ENCODE results near the gene SMARCA2. TPM values are rescaled to one million over a fixed set of nuclear protein-coding genes. Genes with fewer than 3 reads are reported as not detected.
A peak's percentile ranks its signal among the peaks of the same experiment; 100 is the strongest.

The SMARCA2 gene
- total and polyA plus RNA-seq, 10 of the 15 experiments (the other 5 are each of a cell fraction or from before 2014, with no cell fraction given) = 100 to 392 (median 204) TPM

DNA sequence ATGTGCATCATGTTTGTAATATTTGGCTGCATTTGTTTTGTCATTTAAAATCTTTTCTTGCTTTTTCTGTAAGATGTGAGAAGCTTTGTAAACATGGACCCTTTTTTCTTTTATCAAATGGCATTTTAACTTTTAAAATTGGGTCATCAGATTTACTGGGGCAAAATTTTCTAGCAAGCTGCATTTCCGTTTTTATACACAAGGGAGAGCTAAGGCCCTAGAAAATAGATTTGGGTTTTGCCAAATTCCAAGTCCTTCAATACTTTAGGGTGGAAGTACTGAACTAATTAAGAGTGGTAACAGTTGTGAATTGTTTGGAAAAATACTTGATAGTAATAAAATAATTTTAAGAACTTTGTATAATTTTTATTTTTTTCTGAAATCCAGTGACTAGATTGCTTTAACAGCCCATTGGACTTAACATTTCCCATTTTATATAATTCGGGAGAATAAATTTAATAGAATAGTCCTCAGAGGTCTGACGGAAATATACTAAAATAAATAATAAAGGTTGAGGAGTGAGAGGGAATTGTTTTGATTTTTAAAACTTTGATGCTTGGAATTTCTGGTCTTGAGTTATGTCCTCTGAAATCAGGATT lies 117.4 kb downstream of the SMARCA2 start (continued):
- no peak for TF ChIP-seq EZH2 (IDR thresholded peaks at IDR 0.05; ENCODE audit: borderline replicate concordance, control insufficient read depth, low read depth, low read length)
- TF ChIP-seq KAT2A (conservative IDR thresholded peaks at IDR 0.05; ENCODE audit: control insufficient read depth, low read depth, low read length) = no peak
- TF ChIP-seq, protein P1, sequence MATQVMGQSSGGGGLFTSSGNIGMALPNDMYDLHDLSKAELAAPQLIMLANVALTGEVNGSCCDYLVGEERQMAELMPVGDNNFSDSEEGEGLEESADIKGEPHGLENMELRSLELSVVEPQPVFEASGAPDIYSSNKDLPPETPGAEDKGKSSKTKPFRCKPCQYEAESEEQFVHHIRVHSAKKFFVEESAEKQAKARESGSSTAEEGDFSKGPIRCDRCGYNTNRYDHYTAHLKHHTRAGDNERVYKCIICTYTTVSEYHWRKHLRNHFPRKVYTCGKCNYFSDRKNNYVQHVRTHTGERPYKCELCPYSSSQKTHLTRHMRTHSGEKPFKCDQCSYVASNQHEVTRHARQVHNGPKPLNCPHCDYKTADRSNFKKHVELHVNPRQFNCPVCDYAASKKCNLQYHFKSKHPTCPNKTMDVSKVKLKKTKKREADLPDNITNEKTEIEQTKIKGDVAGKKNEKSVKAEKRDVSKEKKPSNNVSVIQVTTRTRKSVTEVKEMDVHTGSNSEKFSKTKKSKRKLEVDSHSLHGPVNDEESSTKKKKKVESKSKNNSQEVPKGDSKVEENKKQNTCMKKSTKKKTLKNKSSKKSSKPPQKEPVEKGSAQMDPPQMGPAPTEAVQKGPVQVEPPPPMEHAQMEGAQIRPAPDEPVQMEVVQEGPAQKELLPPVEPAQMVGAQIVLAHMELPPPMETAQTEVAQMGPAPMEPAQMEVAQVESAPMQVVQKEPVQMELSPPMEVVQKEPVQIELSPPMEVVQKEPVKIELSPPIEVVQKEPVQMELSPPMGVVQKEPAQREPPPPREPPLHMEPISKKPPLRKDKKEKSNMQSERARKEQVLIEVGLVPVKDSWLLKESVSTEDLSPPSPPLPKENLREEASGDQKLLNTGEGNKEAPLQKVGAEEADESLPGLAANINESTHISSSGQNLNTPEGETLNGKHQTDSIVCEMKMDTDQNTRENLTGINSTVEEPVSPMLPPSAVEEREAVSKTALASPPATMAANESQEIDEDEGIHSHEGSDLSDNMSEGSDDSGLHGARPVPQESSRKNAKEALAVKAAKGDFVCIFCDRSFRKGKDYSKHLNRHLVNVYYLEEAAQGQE (IDR thresholded peaks at IDR 0.05; ENCODE audit: low read depth, low read length) = no peak
- TF ChIP-seq RAD21 (IDR thresholded peaks at IDR 0.05; ENCODE audit: insufficient read depth, low read depth, low read length) = peak; percentile 69
- no peak for TF ChIP-seq TBL1XR1 (IDR thresholded peaks at IDR 0.05; ENCODE audit: low read depth, low read length)
- no peak for TF ChIP-seq DPF2 (IDR thresholded peaks at IDR 0.05)
- no peak for TF ChIP-seq SIN3A (IDR thresholded peaks at IDR 0.05; ENCODE audit: low read depth, low read length)
- TF ChIP-seq LARP7 (IDR thresholded peaks at IDR 0.05) = no peak
- TF ChIP-seq PML (IDR thresholded peaks at IDR 0.05; ENCODE audit: low read length) = no peak
- no peak for TF ChIP-seq CBX5 (IDR thresholded peaks at IDR 0.05; ENCODE audit: low read depth)
- no peak for TF ChIP-seq KDM1A (IDR thresholded peaks at IDR 0.05; ENCODE audit: borderline replicate concordance)
- TF ChIP-seq PBX3 (IDR thresholded peaks at IDR 0.05; ENCODE audit: insufficient replicate concordance, low read depth, low read length) = no peak
- TF ChIP-seq CEBPZ (IDR thresholded peaks at IDR 0.05; ENCODE audit: low read depth, low read length) = no peak
- TF ChIP-seq, protein P2, sequence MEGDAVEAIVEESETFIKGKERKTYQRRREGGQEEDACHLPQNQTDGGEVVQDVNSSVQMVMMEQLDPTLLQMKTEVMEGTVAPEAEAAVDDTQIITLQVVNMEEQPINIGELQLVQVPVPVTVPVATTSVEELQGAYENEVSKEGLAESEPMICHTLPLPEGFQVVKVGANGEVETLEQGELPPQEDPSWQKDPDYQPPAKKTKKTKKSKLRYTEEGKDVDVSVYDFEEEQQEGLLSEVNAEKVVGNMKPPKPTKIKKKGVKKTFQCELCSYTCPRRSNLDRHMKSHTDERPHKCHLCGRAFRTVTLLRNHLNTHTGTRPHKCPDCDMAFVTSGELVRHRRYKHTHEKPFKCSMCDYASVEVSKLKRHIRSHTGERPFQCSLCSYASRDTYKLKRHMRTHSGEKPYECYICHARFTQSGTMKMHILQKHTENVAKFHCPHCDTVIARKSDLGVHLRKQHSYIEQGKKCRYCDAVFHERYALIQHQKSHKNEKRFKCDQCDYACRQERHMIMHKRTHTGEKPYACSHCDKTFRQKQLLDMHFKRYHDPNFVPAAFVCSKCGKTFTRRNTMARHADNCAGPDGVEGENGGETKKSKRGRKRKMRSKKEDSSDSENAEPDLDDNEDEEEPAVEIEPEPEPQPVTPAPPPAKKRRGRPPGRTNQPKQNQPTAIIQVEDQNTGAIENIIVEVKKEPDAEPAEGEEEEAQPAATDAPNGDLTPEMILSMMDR (IDR thresholded peaks at IDR 0.05 in 2 of 3, conservative IDR thresholded peaks at IDR 0.05 in 1 of 3; ENCODE audit: control insufficient read depth in 2 of 3, extremely low read depth in 1 of 3, insufficient read depth in 1 of 3, low read depth in 3 of 3, low read length in 3 of 3) = peak; percentile 51 to 58 (median 53)
- no peak for TF ChIP-seq PAX8 (IDR thresholded peaks at IDR 0.05)
- TF ChIP-seq NR2C2 (IDR thresholded peaks at IDR 0.05; ENCODE audit: borderline replicate concordance, control insufficient read depth, insufficient read length, low read depth) = no peak
- peak; percentile 55; the same call in 1 of the 2 replicates for TF ChIP-seq SMC3 (IDR thresholded peaks at IDR 0.05; ENCODE audit: borderline replicate concordance, low read length)

Measured in GM12878 (cell line).